HG03521 (cell line): ENCODE data around the gene EXOC6B.

Experiments
- ATAC-seq: cut with Tn5 transposase; IDR thresholded peaks from one replicate; pipeline ENCODE4 v1.9.1; 2021; ENCODE audit warnings: mild to moderate bottlenecking, moderate library complexity; ENCODE audit not compliant: unreplicated experiment

EXOC6B gene

GRCh38 chr2:72292433-72292832 is 533.4 kb downstream of the EXOC6B start:
- ATAC-seq, result no peak

- no peak for ATAC-seq
Observed at GRCh38 chr2:72291059-72291458, 534.8 kb downstream of the EXOC6B start.

GRCh38 chr2:72289736-72290135 is 536.1 kb downstream of the EXOC6B start:
- no peak for ATAC-seq

GRCh38 chr2:72289283-72289682 is 536.5 kb downstream of the EXOC6B start:
- ATAC-seq, result no peak

DNA sequence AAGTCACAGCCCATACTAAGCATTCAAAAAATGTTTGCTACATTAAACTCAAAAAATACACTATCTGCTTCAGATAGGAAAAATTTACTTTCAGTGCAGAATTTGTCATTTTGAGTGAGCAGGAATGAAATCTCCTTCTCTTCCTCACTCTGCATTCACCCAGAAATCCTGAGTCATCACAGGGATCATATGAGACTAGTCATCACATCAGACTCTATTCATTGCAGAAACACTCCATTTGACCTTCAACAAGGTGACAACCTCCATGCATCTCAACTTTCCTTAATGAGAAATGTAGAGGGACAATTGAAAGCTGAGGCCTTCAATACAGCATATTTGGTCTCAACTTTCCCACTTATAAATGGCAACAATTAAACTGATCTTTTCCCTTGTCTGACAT is 547.8 kb downstream of the EXOC6B start:
- ATAC-seq, result no peak

DNA sequence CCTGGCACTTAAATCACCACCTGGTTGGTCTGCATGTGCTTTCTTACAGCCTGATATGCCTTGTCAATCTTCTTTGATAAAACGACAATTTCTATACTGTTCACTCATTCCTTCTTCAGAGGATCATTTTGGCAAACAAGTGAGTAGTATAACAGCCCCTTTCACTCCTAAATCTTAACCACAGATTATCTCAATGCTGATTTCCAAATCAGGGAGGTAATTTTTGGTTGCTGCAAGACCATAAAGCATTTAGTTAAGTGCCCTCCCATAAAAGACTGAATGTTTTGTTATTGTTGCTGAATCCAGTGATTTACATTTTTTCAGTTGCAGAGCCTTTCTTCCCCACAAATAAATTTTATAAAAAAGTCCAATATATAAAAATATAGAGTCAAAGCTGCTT is 549.0 kb downstream of the EXOC6B start:
- ATAC-seq, result no peak

GRCh38 chr2:72276356-72276755 is 549.5 kb downstream of the EXOC6B start:
- ATAC-seq, result no peak

- ATAC-seq, result no peak
Observed at GRCh38 chr2:72275084-72275483, 550.7 kb downstream of the EXOC6B start.

GRCh38 chr2:72274380-72274797 is 551.4 kb downstream of the EXOC6B start:
- no peak for ATAC-seq

- no peak for ATAC-seq
Observed at GRCh38 chr2:72273384-72273783, 552.4 kb downstream of the EXOC6B start.

DNA sequence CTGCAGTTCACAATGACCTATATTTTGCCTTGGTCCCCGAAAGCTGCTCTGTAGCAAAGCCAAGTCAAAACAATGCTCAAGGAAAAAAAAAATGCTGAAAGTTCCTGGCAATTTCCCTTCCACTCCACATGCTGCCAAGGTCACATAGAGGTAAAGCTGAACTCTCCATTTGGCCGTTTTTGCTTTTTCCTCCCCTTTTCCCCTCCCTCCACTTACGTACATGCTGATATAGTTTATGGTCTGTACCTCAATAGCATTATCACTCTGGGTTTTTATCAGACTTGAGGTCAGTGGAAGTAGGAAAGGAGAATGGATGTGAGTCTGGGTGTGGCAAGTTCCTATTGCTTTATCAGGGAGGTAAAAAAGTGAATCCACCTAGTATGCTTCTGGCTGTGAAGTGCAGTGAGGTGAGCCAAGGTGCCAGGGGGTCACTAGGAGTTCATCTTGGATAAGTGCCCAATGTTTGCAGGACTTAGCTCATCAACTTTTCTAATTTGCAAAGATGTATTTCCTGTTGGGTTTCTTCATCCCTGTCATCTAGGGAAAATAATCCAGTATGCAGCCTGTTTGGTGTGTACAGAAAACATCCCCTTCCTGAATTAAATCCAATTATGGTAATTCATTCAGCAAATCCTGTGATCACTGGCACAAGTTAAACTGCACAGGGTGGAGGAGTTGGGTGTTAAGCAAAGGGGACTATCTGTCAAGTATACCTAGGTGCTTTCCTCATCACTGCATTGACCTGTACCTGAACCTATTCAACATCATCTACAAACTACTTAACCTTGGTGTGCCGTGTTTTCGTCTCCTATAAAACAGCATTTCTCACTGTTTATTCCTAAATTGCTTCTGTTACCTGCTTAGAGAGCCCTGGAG is 553.8 kb downstream of the EXOC6B start:
- ATAC-seq, result no peak

GRCh38 chr2:72271276-72271614 is 554.6 kb downstream of the EXOC6B start:
- no peak for ATAC-seq

DNA sequence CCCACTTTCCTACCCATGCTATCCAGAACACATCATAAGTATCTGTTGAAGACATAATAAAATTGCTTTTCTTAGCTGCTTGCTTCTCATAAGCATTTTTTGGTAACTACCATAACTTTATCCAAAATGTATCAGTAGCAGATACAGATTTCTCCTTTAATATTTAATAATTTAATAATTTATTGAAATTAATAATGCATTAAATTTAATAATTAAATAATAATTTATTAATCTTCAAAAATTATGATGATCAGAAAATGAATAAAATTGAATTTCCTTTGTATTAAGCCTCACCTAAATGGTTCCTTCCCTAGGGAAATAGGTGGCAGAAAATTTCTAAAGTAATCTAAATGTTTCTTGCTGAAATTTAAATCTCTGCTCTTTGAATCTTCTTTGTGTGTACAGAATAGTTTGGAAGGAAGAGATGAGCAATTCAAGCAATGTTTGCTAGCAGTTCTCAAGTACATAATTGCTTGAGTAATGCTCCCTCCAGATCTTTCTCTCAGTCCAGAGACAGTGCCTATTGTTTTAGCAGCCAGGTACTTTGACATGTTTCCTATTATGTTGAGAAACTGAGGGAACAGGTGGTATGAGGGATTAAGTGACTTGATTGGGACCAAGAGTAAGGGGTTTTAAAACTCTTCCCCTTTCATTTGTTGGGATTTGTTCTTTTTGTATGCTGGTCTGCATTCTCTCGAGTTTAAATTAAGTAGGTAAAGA is 555.1 kb downstream of the EXOC6B start:
- no peak for ATAC-seq

- no peak for ATAC-seq
Observed at GRCh38 chr2:72263776-72264060, 562.1 kb downstream of the EXOC6B start.

DNA sequence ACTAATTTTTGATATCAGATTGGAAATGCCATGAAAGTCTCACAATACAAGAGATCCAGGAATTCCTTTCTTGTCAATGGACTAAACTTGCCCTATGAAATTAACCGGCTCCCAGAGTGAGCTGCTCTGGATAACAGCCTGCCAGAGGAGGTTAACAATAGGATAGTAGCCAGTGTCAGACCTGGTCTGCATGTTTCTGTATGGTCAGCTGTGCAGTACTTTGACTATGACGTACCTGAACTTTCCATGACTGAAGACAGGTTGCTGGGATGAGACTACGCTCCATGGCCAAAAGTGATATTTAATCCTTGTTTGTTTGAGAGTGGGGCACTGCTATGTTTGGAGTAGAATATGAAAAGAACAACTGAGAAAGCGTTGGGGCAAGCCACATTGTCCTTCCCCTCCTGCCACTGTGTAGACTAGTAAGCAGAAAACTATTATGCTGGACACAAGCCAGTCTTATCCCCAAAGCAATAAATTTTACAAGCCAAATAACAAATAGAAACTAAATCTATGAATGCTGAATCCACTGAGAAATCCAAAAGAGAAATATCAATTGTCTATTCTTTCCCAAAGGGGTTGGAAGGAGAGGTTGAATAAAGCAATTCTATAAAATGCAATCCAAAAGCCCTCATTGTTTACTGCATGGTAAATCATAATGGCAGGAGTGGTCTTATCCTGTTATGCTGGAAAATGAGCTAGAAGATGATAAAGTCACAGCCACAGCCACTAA is 562.6 kb downstream of the EXOC6B start:
- no peak for ATAC-seq

- ATAC-seq, result no peak
Observed at GRCh38 chr2:72261076-72261475, 564.8 kb downstream of the EXOC6B start.

GRCh38 chr2:72255540-72255939 is 570.3 kb downstream of the EXOC6B start:
- no peak for ATAC-seq

DNA sequence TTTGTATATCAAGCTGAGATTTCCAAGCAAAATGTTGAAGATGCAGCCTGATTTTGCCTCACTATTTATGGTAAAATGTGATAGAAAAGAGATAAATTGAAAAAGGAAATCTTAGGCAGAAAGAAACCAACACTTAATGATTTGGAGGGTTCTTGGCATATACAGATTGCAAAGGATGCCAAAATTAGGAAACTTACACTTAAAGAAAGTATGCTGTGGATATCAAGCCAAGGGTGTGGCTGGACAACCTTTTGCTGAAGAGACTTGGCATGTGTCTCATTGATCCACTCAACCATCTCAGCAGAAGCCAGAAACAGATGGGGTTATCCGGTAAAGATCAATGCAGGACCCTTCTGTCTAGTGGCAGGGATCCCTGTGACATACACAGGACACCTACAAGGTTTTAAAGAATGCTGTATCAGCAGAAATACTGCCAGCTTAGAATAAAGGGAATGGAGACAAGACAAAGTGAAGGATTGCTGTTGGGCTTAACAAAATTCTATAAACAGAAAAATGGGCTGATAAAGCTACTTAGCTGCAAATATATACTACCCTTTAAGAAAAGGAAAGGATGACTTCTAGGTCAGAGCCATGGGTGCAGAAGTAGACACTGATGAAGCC is 570.9 kb downstream of the EXOC6B start:
- no peak for ATAC-seq

DNA sequence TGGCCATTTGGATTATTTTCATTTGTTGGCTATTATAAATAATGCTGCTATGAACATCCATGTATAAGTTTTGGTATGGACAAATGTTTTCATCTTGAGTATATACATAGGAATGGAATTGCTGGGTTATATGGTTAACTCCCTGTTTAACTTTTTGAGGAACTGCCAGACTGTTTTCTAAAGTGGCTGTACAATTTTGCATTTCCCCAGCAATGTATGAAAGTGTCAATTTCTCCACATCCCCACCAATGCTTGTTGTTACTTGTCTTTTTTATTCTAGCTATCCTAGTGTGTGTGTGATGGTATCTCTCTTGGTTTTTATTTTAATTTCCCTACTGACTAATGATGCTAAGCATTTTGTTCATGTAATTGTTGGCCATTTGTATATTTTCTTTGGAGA is 587.5 kb downstream of the EXOC6B start:
- ATAC-seq, result no peak

GRCh38 chr2:72237549-72237948 is 588.3 kb downstream of the EXOC6B start:
- no peak for ATAC-seq

- ATAC-seq, result no peak
Observed at GRCh38 chr2:72236445-72237067, 589.3 kb downstream of the EXOC6B start.
